T-cell (primary cell): ENCODE results near the gene RYR2. TPM values are rescaled to one million over a fixed set of nuclear protein-coding genes. Genes with fewer than 3 reads are reported as not detected.

Source experiments
- ATAC-seq, 4 experiments: fragments of 200-7000 bp in 3 of 4; fragments of 150-1000 bp in 1 of 4; cut with Tn5 transposase; replicated peaks in 1 of 4; 1 replicate in 3 of 4; 2 replicates in 1 of 4; pipeline ENCODE4 v1.10.0; 2021; ENCODE audit warnings: moderate library complexity in 3 of 4, mild to moderate bottlenecking in 2 of 4, moderate number of reproducible peaks in 1 of 4
- CTCF ChIA-PET, 2 donors: fragments of 300-600 bp; sonication (Branson Sonifier 250); formaldehyde crosslinking; loops; one replicate each; lab custom pipeline; 2022; ENCODE audit warnings: antibody characterized with exemption in 2 of 2; lab: Charles Lee
- POLR2A ChIA-PET, 2 donors: fragments of 300-600 bp; sonication (Branson Sonifier 250); formaldehyde crosslinking; loops; one replicate each; lab custom pipeline; 2022; ENCODE audit warnings: antibody characterized with exemption in 2 of 2; lab: Charles Lee
- DNase-seq, 35 experiments: peaks; one replicate each; pipeline versions ENCODE4 v3.0.0 to v3.0.0-alpha.2; 2013 to 2023
- H3K27ac ChIP-seq: one replicate; pipeline ENCODE4 v1.5.1; 2013; ENCODE audit warnings: low read length
- H3K27me3 ChIP-seq, 2 experiments: replicated peaks in 1 of 2; 1 replicate in 1 of 2; 2 replicates in 1 of 2; pipeline versions ENCODE4 v1.6.1 to v1.7.0; 2013; ENCODE audit warnings: low read length in 1 of 2, mixed read lengths in 1 of 2; ENCODE audit not compliant: control insufficient read depth in 2 of 2, insufficient read depth in 2 of 2; ENCODE audit errors: extremely low read depth in 1 of 2
- H3K36me3 ChIP-seq, 2 donors: 1 replicate in 1 of 2; 2 replicates in 1 of 2; pipeline versions ENCODE4 v1.6.1 to v1.7.0; 2013; ENCODE audit warnings: low read length in 1 of 2; ENCODE audit not compliant: control insufficient read depth in 2 of 2, insufficient read depth in 1 of 2; ENCODE audit errors: extremely low read depth in 1 of 2
- H3K4me1 ChIP-seq, 2 experiments: 1 replicate in 1 of 2; 2 replicates in 1 of 2; pipeline versions ENCODE4 v1.6.1 to v1.7.0; 2013; ENCODE audit warnings: low read length in 2 of 2, mixed read lengths in 1 of 2; ENCODE audit not compliant: insufficient read depth in 2 of 2, control insufficient read depth in 1 of 2; ENCODE audit errors: extremely low read depth in 1 of 2
- H3K4me3 ChIP-seq, 2 donors: 1 replicate in 1 of 2; 2 replicates in 1 of 2; pipeline versions ENCODE4 v1.5.1 to v1.7.0; 2013; ENCODE audit warnings: mild to moderate bottlenecking in 2 of 2, low read length in 1 of 2, moderate library complexity in 1 of 2; ENCODE audit not compliant: control insufficient read depth in 1 of 2; ENCODE audit errors: extremely low read depth in 1 of 2
- H3K9me3 ChIP-seq: 2 replicates; pipeline ENCODE4 v1.7.0; 2013
- H3K27ac Mint-ChIP-seq, 2 donors: one replicate each; pipeline ENCODE4 v1.8.0; 2020 to 2021; ENCODE audit warnings: mild to moderate bottlenecking in 2 of 2, mixed read lengths in 2 of 2
- H3K27me3 Mint-ChIP-seq, 2 donors: one replicate each; pipeline ENCODE4 v1.8.0; 2021 to 2022; ENCODE audit warnings: mixed read lengths in 2 of 2
- H3K36me3 Mint-ChIP-seq: one replicate; pipeline ENCODE4 v1.8.0; 2021; ENCODE audit warnings: mixed read lengths
- H3K4me1 Mint-ChIP-seq, 3 donors: one replicate each; pipeline ENCODE4 v1.8.0; 2020 to 2022; ENCODE audit warnings: mixed read lengths in 3 of 3, mild to moderate bottlenecking in 1 of 3
- H3K4me3 Mint-ChIP-seq, 3 donors: one replicate each; pipeline ENCODE4 v1.8.0; 2020 to 2022; ENCODE audit warnings: mild to moderate bottlenecking in 3 of 3, mixed read lengths in 3 of 3, moderate library complexity in 3 of 3
- H3K9me3 Mint-ChIP-seq, 3 donors: one replicate each; pipeline ENCODE4 v1.8.0; 2020 to 2022; ENCODE audit warnings: mixed read lengths in 3 of 3
- whole genome bisulfite sequencing: methylation state at CpG from one replicate; pipeline ENCODE4 v1.1.5; 2013; ENCODE audit warnings: missing lambda C conversion rate; ENCODE audit not compliant: insufficient coverage; 5-methylcytosine and 5-hydroxymethylcytosine counted together
- total RNA-seq, 35 experiments: library from RNA in 6 of 35; stranded (reverse) in 6 of 35; fragments of 120-200 nt in 1 of 35; gene quantifications; one replicate each; pipeline versions ENCODE4 v1.2.1 to v1.2.4 and lab custom pipeline; 2013 to 2026

The RYR2 gene
- total RNA-seq, 5 donors from 2014 or later (not counting 1 experiment from before 2014, with no cell fraction given), result 0.07 to 0.33 (median 0.18) TPM; not detected in 1

DNA sequence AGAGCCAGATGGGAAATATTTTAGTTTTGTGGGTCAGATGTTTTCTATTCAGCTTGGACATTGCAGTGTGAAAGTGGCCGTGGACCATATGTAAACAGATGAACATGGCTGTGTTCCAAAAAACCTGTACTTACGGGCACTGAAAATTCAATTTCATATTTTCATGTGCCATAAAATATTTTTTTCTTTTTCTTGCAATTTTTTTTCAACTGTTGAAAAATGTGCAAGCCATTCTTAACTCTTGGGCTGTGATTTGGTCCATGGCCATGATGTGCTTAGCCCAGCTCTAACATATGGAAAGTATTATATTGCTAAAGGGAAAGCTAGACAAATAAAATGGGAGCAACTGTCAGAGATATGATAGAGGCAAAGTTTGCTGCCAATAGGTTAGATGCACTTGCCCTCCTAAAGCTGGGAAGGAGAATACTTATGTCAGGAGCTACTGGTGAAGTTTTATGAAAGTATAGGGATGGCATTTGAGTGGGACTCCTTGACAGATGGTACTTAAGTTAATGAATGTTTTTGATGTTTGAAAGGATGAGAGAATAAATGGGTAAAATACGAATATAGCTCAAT, 240.3 kb downstream of the RYR2 start:
- Mint-ChIP-seq H3K27me3 (peaks cover 2% of the 10 kb centered on the region in 2 donors), H3K4me1 (no peaks in the 10 kb centered on the region), H3K27ac (no peak overlapping the region), H3K9me3 (peaks cover 0 to 3% (median 0%) of the 10 kb centered on the region in 3 donors), H3K36me3 (no peaks in the 10 kb centered on the region), H3K4me3 (no peak overlapping the region)
- Histone ChIP-seq H3K27ac (no peak overlapping the region), H3K4me3 (no peak overlapping the region), H3K36me3 (no peaks in the 10 kb centered on the region), H3K9me3 (no peaks in the 10 kb centered on the region), H3K27me3 (no peaks in the 10 kb centered on the region), H3K4me1 (no peaks in the 10 kb centered on the region)
- CTCF ChIA-PET, result no interaction called here
- DNase-seq (no peak), ATAC-seq (no peak)
- POLR2A ChIA-PET, result interaction anchor here in 1 of 2 donors (0.6 kb wide), 1 partner anchor 14 kb away, joined by 3 read pairs; no protein-coding TSS in a partner anchor
- WGBS, result 72% methylated on average over 2 of the region's 3 CpGs

DNA sequence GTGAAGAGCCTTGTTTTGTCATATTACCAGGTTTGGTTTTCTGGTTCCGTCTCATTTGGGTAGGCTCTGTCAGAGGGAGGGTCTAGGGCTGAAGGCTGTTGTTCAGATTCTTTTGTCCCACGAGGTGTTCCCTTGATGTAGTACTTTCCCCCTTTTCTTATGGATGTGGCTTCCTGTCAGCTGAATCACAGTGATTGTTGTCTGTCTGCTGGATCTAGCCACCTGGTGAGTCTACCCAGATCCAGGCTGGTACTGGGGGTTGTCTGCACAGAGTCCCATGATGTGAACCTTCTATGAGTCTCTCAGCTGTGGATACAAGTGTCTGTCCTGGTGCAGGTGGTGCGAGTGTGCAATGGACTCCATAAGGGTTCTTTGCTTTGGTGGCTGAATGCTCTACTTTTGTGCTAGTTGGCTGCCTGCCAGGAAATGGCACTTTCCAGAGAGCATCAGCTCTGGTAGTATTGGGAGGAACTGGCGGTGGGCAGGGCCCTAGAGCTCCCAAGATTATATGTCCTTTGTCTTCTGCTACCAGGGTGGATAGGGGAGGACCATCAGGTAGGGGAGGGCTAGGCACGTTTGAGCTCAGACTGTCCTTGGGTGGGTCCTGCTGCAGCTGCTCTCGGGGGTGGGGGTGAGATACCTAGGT, 246.0 kb downstream of the RYR2 start:
- no peaks in the 10 kb centered on the region for H3K36me3 Mint-ChIP-seq
- H3K4me1 Mint-ChIP-seq, result no peaks in the 10 kb centered on the region
- H3K4me1 ChIP-seq, result no peaks in the 10 kb centered on the region
- no peak for ATAC-seq
- no peak overlapping the region for H3K4me3 ChIP-seq
- H3K27ac Mint-ChIP-seq, result no peak overlapping the region
- H3K27ac ChIP-seq, result no peak overlapping the region
- 71% methylated on average over 6 of the region's 6 CpGs for WGBS
- H3K27me3 Mint-ChIP-seq, result peaks cover 7 to 14% of the 10 kb centered on the region in 2 donors
- H3K4me3 Mint-ChIP-seq, result no peak overlapping the region
- DNase-seq, result no peak
- H3K36me3 ChIP-seq, result no peaks in the 10 kb centered on the region
- H3K9me3 Mint-ChIP-seq, result peaks cover 0 to 5% (median 3%) of the 10 kb centered on the region in 3 donors
- CTCF ChIA-PET, result no interaction called here
- H3K9me3 ChIP-seq, result no peaks in the 10 kb centered on the region
- H3K27me3 ChIP-seq, result peaks cover 0 to 11% of the 10 kb centered on the region in 2 experiments
- POLR2A ChIA-PET, result no interaction called here

- POLR2A ChIA-PET, result no interaction called here
- H3K4me3 ChIP-seq, result no peak overlapping the region
- no peaks in the 10 kb centered on the region for H3K4me1 Mint-ChIP-seq
- no peak overlapping the region for H3K27ac ChIP-seq
- no peaks in the 10 kb centered on the region for H3K36me3 ChIP-seq
- peaks cover 4 to 5% of the 10 kb centered on the region in 2 donors for H3K27me3 Mint-ChIP-seq
- no peaks in the 10 kb centered on the region for H3K36me3 Mint-ChIP-seq
- no peak overlapping the region for H3K4me3 Mint-ChIP-seq
- DNase-seq, result no peak
- no peaks in the 10 kb centered on the region for H3K9me3 Mint-ChIP-seq
- H3K27me3 ChIP-seq, result peaks cover 0 to 3% of the 10 kb centered on the region in 2 experiments
- H3K27ac Mint-ChIP-seq, result no peak overlapping the region
- H3K9me3 ChIP-seq, result no peaks in the 10 kb centered on the region
- no peak for ATAC-seq
- CTCF ChIA-PET, result no interaction called here
- no peaks in the 10 kb centered on the region for H3K4me1 ChIP-seq
- WGBS, result no CpG with 5 or more reads among the region's 2 CpGs
Observed at GRCh38 chr1:237293804-237294203, 251.8 kb downstream of the RYR2 start.

GRCh38 chr1:237296861-237297260, 254.9 kb downstream of the RYR2 start:
- ChIA-PET CTCF (no interaction called here), POLR2A (no interaction called here)
- no peak overlapping the region for H3K4me3 ChIP-seq
- H3K4me1 ChIP-seq, result no peaks in the 10 kb centered on the region
- Mint-ChIP-seq H3K9me3 (no peaks in the 10 kb centered on the region), H3K36me3 (no peaks in the 10 kb centered on the region), H3K27ac (no peak overlapping the region), H3K4me3 (no peak overlapping the region), H3K27me3 (no peaks in the 10 kb centered on the region), H3K4me1 (no peaks in the 10 kb centered on the region)
- no peaks in the 10 kb centered on the region for H3K27me3 ChIP-seq
- H3K36me3 ChIP-seq, result no peaks in the 10 kb centered on the region
- ATAC-seq (no peak), DNase-seq (no peak)
- no CpG with 5 or more reads among the region's 4 CpGs for WGBS
- H3K9me3 ChIP-seq, result no peaks in the 10 kb centered on the region
- no peak overlapping the region for H3K27ac ChIP-seq

- no peak overlapping the region for H3K4me3 Mint-ChIP-seq
- no peaks in the 10 kb centered on the region for H3K36me3 ChIP-seq
- no peaks in the 10 kb centered on the region for H3K27me3 Mint-ChIP-seq
- no peak overlapping the region for H3K27ac Mint-ChIP-seq
- ChIA-PET CTCF (no interaction called here), POLR2A (no interaction called here)
- WGBS, result no CpG with 5 or more reads among the region's 7 CpGs
- DNase-seq, result no peak
- no peaks in the 10 kb centered on the region for H3K27me3 ChIP-seq
- H3K4me1 Mint-ChIP-seq, result no peaks in the 10 kb centered on the region
- no peak overlapping the region for H3K4me3 ChIP-seq
- H3K9me3 ChIP-seq, result no peaks in the 10 kb centered on the region
- H3K9me3 Mint-ChIP-seq, result no peaks in the 10 kb centered on the region
- H3K4me1 ChIP-seq, result no peaks in the 10 kb centered on the region
- no peak overlapping the region for H3K27ac ChIP-seq
- ATAC-seq, result no peak
- H3K36me3 Mint-ChIP-seq, result no peaks in the 10 kb centered on the region
Observed at GRCh38 chr1:237300642-237301041, 258.7 kb downstream of the RYR2 start.

- POLR2A ChIA-PET, result no interaction called here
- no peaks in the 10 kb centered on the region for H3K4me1 Mint-ChIP-seq
- DNase-seq, result no peak
Observed at GRCh38 chr1:237303929-237304328, 261.9 kb downstream of the RYR2 start.

More at GRCh38 chr1:237303929-237304328, 261.9 kb downstream of the RYR2 start:
- no peak overlapping the region for H3K27ac Mint-ChIP-seq
- Histone ChIP-seq H3K27me3 (no peaks in the 10 kb centered on the region), H3K27ac (no peak overlapping the region), H3K4me3 (no peak overlapping the region), H3K36me3 (no peaks in the 10 kb centered on the region), H3K9me3 (no peaks in the 10 kb centered on the region), H3K4me1 (no peaks in the 10 kb centered on the region)
- H3K27me3 Mint-ChIP-seq, result no peaks in the 10 kb centered on the region
- no peaks in the 10 kb centered on the region for H3K36me3 Mint-ChIP-seq
- no peak for ATAC-seq
- no CpG with 5 or more reads among the region's 1 CpG for WGBS
- no peak overlapping the region for H3K4me3 Mint-ChIP-seq
- CTCF ChIA-PET, result no interaction called here
- H3K9me3 Mint-ChIP-seq, result no peaks in the 10 kb centered on the region
